HepG2 (cell line): Measurements from ENCODE around the gene SLC12A5. TPM values are rescaled to one million over a fixed set of nuclear protein-coding genes. Genes with fewer than 3 reads are reported as not detected.

Source experiments
- AFF4 ChIP-seq: sonication (generic); formaldehyde crosslinking; IDR thresholded peaks from 2 replicates; pipeline ENCODE4 v1.4.0; 2020; ENCODE audit warnings: missing genetic modification reagents
- FOXC1 ChIP-seq: sonication (generic); formaldehyde crosslinking; IDR thresholded peaks from 2 replicates; pipeline ENCODE4 v1.8.0; 2022; ENCODE audit warnings: mild to moderate bottlenecking, missing genetic modification reagents, borderline replicate concordance
- JUN ChIP-seq: sonication (generic); formaldehyde crosslinking; IDR thresholded peaks from 2 replicates; pipeline ENCODE4 v1.4.0; 2020; ENCODE audit warnings: mild to moderate bottlenecking, missing genetic modification reagents
- KLF12 ChIP-seq: sonication (generic); formaldehyde crosslinking; IDR thresholded peaks from 2 replicates; pipeline ENCODE4 v1.4.0; 2020; ENCODE audit warnings: missing genetic modification reagents, borderline replicate concordance
- MAFG ChIP-seq: sonication (generic); formaldehyde crosslinking; IDR thresholded peaks from 2 replicates; pipeline ENCODE4 v1.5.1; 2020; ENCODE audit warnings: mild to moderate bottlenecking, missing genetic modification reagents
- MTERF4 ChIP-seq: sonication (generic); formaldehyde crosslinking; IDR thresholded peaks from 2 replicates; pipeline ENCODE4 v1.8.0; 2023; ENCODE audit warnings: mild to moderate bottlenecking, missing genetic modification reagents
- SRF ChIP-seq: IDR thresholded peaks from 2 replicates; pipeline ENCODE4 v1.6.1; 2011; ENCODE audit warnings: mild to moderate bottlenecking, low read depth, low read length, moderate library complexity
- TP53 ChIP-seq: sonication (generic); formaldehyde crosslinking; conservative IDR thresholded peaks from 2 replicates; pipeline ENCODE4 v1.4.0; 2020; ENCODE audit warnings: missing genetic modification reagents
- ZFP36L1 ChIP-seq: sonication (generic); formaldehyde crosslinking; IDR thresholded peaks from 2 replicates; pipeline ENCODE4 v1.8.0; 2022; ENCODE audit warnings: mild to moderate bottlenecking, missing genetic modification reagents, moderate library complexity
- ZNF251 ChIP-seq: sonication (generic); formaldehyde crosslinking; IDR thresholded peaks from 2 replicates; pipeline ENCODE4 v1.9.0; 2021; ENCODE audit warnings: mild to moderate bottlenecking, missing genetic modification reagents
- ZNF318 ChIP-seq: sonication (generic); formaldehyde crosslinking; IDR thresholded peaks from 2 replicates; pipeline ENCODE4 v1.4.0; 2020; ENCODE audit warnings: mild to moderate bottlenecking, missing genetic modification reagents
- ZNF749 ChIP-seq: sonication (generic); formaldehyde crosslinking; IDR thresholded peaks from 2 replicates; pipeline ENCODE4 v1.8.0; 2022; ENCODE audit warnings: mild to moderate bottlenecking, missing genetic modification reagents, moderate library complexity, borderline replicate concordance
- polyA plus RNA-seq, 8 experiments: library from polyadenylated mRNA; depleted of rRNA in 3 of 8; stranded (reverse) in 7 of 8; unstranded in 1 of 8; fragments of >200 nt; fragmentation: Illumina TruSeq in 4 of 8; extraction: Trizol in 4 of 8; gene quantifications; 2 replicates each; pipeline versions ENCODE4 v1.2.1 to v1.2.3, GENCODE V29; 2011 to 2016; ENCODE audit warnings: low read depth in 4 of 8, missing spikeins in 1 of 8, mixed read lengths in 1 of 8; ENCODE audit not compliant: insufficient read depth in 1 of 8
- total RNA-seq, 5 experiments: library from RNA; depleted of rRNA; stranded (reverse); fragments of >200 nt; fragmentation: Illumina TruSeq; extraction: Trizol; gene quantifications; 2 replicates each; pipeline ENCODE4 v1.2.3, GENCODE V29; 2016; ENCODE audit warnings: low read depth in 1 of 5

SLC12A5 gene
- total and polyA plus RNA-seq, 2 of the 13 experiments (the other 11 are each of a cell fraction or from before 2014, with no cell fraction given): 4.3 to 5.4 TPM

GRCh38 chr20:46013829-46014516, 15.0 kb upstream of the SLC12A5 start (continued):
- TF ChIP-seq ZFP36L1 (CRISPR knock-in tag) (no peak), SRF (no peak), KLF12 (CRISPR knock-in tag) (peak; percentile 93), MTERF4 (CRISPR knock-in tag) (0 out of 2 replicates have a peak, but pooled peaks have one; percentile 52), TP53 (CRISPR knock-in tag) (0 out of 2 replicates have a peak, but pooled peaks have one; percentile 17), AFF4 (CRISPR knock-in tag) (0 out of 2 replicates have a peak, but pooled peaks have one; percentile 22), MAFG (CRISPR knock-in tag) (no peak), FOXC1 (CRISPR knock-in tag) (peak; percentile 66; the same call in 1 of the 2 replicates), ZNF749 (CRISPR knock-in tag) (no peak), ZNF251 (no peak), ZNF318 (CRISPR knock-in tag) (peak; percentile 45), JUN (CRISPR knock-in tag) (peak; percentile 51; the same call in 1 of the 2 replicates)
